HCT116 (cell line): ENCODE measurements around the gene PJA2.

Source experiments
- CTCF ChIP-seq, 3 experiments: fragments of 200-600 bp in 1 of 3; sonication (generic) in 1 of 3; IDR thresholded peaks in 2 of 3; conservative IDR thresholded peaks in 1 of 3; 2 replicates each; pipeline ENCODE4 v1.5.1; 2012 to 2017; ENCODE audit warnings: low read depth in 2 of 3, low read length in 2 of 3, antibody characterized with exemption in 1 of 3, borderline replicate concordance in 1 of 3, control low read depth in 1 of 3, mild to moderate bottlenecking in 1 of 3, mixed read lengths in 1 of 3, mixed run types in 1 of 3, moderate library complexity in 1 of 3; ENCODE audit not compliant: insufficient read depth in 1 of 3
- POLR2A ChIP-seq: IDR thresholded peaks from 2 replicates; pipeline ENCODE4 v1.7.0; 2011; ENCODE audit warnings: borderline replicate concordance; ENCODE audit not compliant: insufficient read depth, insufficient read length; ENCODE audit errors: extremely low read depth
- POLR2AphosphoS5 ChIP-seq: IDR thresholded peaks from 2 replicates; pipeline ENCODE4 v1.6.1; 2011; ENCODE audit warnings: mild to moderate bottlenecking, low read depth, low read length, moderate library complexity
- SRF ChIP-seq: IDR thresholded peaks from 2 replicates; pipeline ENCODE4 v1.6.1; 2012; ENCODE audit warnings: low read depth

- TF ChIP-seq POLR2AphosphoS5: no peak
- no peak for TF ChIP-seq CTCF (IDR thresholded peaks at IDR 0.05 in 2 of 3, conservative IDR thresholded peaks at IDR 0.05 in 1 of 3; ENCODE audit: borderline replicate concordance in 1 of 3, insufficient read depth in 1 of 3, low read depth in 2 of 3, low read length in 2 of 3)
- TF ChIP-seq SRF: no peak
- TF ChIP-seq POLR2A: no peak
Observed at GRCh38 chr5:109319351-109319750, 90.4 kb downstream of the PJA2 start.
